Fibroblast of skin of right quadriceps (primary cell): ENCODE results near the gene UBE2H.
"Not testable (repeated sequence)": the region's sequence is repeated elsewhere in the genome, so short reads cannot be mapped to it uniquely, and the experiment has no call there.

ENCODE experiments used
- DNase-seq: peaks from one replicate; pipeline ENCODE4 v3.0.0-alpha.2; 2013

The UBE2H gene

DNA sequence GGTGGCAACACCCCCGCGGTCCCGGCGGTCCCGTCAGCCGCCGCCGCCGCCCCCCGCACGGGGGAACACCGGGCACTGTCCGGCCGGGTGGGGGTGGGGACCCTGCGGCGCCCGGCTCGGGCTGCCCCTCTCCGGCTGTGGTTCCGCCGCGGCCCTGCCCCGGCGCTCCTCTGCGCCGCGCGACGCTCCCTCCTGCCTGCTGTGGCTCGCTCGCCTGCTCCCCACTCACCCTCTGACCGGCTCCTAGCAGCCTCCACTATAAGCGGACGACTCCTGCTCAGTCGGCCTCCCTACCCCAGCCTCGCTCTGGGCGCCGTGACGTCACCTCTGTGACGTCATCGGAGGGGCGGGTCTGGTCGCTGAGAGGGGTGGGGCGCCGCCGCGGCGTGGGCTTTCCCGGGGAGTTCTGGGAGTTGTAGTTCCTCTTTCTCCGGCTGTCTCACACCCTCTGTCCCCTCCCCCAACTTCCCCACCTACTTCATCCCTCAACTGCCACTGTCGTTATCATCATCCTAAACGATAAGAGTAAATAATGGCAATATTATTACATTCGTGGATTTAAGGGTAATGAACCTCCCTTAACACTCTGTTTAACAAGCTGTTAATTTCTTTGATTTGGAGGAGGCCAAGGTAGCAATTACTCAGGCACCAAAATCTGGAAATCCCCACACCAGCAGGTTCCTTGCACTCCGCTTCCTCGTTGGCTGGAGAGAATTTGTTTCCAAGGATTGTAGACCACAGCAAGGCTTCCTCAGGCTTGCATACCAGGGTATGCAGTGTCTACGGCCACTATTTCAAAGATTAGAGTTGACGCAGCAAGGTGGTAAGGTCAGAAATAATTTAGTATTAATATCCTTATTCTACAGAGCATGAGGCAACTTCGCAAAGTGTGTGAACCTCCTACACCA lies at the start of gene UBE2H:
TSS of gene UBE2H (minus strand) at position 308 of the 908 bp plus-strand sequence. CDS start 405 bp downstream, outside the sequence.
- peak; percentile 92 for DNase-seq

DNA sequence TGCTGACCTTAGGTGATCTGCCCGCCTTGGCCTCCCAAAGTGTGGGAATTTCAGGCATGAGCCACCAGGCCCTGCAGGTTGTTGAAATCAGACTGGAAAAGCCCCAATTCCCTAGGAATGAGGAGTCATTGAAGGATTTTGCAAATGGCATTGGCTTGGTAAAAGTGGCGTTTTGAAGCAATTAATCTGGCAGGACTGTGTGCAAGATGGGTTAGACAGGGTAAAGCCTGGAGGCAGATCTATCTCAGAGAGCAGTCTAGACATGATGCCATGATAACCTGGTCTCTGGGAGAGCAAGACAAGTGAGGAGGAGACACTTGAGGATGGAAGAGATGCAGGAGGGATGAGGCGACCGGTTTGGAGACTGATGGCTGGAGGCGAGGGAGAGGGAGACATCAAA lies 45.7 kb upstream of the UBE2H start:
- DNase-seq: no peak

DNA sequence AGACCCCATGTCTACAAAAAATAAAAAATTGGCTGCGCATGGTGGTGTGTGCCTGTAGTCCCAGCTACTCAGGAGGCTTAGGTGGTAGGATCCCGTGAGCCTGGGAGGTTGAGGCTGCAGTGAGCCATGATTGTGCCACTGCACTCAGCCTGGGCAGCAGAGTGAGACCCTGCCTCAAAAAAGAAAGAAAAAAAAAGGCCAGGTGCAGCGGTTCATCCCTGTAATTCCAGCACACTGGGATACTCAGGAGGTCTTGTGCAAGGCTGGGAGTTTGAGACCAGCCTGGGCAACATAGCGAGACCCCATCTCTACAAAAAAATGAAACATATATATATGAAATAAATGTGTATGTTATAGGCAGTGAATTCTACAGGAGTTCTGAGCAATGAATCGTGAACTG lies 44.5 kb upstream of the UBE2H start:
- no peak for DNase-seq

DNA sequence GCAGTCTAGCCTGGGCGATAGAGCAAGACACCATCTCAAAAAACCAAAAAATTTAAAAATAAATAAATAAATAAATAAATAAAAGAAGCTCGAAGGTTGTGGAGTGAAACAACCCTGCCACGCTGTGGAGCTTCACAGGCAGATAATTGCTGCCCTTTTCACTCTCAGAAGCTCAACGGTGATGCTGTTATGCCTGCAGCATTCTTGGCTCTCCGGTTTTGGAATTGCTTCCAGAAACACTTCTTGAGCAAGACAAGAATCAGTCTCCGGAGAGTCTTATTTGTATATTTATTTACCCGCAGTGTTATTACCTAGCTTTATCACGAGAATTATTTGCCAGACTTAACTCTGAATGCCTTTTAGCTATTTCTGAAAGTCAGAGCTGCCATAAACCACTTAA lies 40.5 kb upstream of the UBE2H start:
- DNase-seq: no peak

DNA sequence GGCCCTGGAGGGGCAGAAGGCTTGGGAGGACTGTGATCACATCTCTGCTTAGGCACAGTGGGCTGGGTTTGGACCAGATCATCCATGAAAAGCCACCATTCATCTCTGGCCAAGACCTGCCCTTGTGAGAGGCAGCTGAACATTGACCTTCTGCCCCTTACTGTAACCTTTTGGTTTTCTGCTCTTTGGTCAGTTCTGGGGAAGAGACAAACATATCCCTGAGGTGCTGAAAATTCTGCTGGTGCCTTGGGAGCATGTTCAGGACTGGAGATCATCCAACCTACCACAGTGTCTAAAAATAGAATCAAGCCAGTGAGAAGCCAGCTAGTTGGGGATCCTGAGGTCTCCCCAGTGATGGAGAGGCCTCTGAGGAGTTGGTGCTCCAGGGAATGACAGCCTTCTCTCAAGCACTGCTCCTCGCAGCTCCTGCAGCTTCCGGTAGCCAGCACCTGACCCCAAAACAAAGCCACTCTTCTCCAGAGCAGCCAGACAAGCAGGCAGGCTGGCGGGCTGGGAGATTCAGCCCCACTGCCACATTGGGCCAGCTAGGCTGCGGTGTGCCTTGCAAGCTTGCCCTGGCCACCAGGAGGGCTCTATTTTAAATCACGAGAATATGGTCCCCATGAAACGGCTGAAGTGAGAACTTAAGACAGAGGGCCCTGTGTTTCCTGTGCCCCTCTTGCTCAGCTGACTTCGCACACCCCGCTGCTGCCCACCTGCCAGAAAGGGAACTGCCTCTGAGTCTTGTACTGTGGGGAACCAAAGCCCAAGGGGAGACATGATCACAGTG lies 37.8 kb upstream of the UBE2H start:
- no peak for DNase-seq

DNA sequence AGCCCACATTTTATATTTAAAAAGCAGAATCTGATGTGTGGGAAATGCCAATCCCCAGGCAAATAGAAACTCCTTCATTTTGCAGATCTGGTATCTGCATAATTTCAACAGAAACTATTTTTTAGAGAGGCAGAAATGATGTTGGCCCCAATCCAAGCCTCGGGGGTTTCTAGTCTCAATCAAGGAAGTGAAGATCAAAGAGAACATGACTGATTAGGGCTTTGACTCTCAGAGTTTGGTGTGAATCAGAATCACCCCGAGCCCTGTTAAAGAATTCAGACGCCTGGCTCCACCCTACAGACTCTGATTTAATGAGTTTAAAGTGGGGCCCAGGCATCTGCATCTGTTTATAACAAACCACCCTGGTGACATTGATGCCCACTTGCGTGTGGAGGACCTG lies 36.7 kb upstream of the UBE2H start:
- DNase-seq: no peak

DNA sequence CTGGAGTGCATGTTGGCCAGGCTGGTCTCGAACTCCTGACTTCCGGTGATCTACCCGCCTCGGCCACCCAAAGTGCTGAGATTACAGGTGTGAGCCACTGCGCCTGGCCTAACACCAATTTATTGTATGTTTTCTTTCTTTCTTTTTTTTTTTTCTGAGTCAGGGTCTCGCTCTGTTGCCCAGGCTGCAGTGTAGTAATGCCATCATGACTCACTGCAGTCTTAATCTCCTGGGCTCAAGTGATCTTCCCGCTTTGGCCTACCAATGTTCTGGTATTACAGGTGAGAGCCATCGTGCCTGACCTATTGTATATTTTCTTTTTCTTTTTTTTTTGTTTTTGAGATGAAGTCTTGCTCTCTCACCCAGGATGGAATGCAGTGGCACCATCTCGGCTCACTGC lies 33.8 kb upstream of the UBE2H start:
- DNase-seq: no peak

DNA sequence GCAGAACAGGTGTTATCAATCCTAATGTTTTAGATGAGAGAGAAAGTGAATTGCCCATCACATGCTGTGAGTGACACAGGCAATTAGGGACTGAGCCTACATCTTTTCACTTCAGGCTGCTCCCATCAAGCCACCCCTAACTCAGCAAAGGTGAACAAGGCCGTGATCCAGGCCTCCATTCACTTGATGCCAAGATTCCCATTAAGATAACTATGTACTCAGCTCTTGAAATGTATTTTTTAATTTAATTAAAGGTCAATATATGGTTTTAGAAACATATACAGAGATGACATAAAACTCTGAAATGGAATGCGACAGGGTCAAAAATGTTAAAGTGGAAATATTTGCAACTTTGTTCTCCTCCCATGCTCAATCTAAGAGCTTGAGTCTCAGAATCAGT lies 27.9 kb upstream of the UBE2H start:
- no peak for DNase-seq

DNA sequence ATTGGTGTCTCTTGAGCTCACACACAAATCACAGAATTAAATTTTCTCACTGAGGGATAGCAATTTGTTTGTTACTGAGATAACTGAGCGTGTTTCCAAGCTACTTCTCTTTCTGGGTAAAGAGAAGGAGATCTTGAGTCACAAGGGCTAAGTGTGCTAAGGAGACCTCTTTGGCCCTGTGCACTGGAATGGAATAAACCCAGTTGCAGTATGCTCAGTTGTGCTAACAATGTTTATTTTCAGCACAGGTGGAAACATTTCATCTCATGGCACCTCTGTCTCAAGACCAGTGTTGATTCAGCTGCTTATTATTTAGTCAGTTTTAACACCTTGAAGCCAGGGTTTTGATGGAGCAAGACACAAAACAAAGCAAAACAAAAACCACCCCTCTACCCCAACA lies 22.5 kb upstream of the UBE2H start:
- no peak for DNase-seq

DNA sequence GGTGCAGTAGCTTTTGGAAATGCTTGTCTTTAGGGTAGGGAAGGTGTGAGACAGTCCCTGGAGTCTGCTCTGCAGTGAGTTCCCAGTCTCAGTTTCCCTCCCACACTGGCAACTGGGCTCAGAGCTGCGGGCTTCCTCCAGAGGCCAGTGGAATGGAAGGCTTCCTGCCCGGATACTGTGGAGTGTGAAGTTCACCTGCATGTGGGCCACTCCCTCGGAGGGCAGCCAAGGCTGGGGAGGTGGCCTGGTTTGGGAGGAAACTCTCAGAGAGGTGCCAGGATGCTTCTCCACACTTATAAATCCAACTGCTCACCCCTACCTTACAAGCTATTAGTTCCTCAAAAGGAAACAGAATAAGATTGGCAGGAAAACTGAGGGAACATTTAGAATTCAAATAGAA lies 18.1 kb upstream of the UBE2H start:
- DNase-seq: no peak

DNA sequence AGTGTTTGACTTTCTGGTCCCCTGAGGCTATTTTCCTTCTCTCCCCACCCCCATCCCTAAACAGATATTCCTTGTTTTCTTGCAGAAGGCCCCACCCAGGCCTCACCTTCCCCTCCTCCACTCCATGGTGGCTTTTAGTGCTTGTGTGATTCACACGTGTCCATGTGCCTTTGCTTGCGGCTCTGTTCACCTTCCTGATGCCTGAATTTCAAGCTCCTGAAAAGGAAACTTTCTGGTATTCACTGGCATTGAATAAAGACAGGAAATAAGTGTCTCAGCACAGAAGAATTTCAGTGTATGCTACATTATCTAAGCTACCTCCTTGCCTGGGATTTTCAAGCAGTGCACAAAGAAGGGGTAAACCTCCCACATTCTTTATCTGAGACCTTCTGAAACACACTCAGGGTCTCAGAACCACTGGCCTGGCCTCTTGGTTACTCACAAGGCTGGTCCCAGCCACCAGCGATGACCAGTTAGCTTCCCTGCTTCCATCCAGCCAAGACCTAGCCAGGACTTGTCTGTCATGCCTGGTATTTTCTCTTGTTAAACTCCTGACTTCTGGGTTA lies 17.2 kb upstream of the UBE2H start:
- DNase-seq: peak; percentile 92

DNA sequence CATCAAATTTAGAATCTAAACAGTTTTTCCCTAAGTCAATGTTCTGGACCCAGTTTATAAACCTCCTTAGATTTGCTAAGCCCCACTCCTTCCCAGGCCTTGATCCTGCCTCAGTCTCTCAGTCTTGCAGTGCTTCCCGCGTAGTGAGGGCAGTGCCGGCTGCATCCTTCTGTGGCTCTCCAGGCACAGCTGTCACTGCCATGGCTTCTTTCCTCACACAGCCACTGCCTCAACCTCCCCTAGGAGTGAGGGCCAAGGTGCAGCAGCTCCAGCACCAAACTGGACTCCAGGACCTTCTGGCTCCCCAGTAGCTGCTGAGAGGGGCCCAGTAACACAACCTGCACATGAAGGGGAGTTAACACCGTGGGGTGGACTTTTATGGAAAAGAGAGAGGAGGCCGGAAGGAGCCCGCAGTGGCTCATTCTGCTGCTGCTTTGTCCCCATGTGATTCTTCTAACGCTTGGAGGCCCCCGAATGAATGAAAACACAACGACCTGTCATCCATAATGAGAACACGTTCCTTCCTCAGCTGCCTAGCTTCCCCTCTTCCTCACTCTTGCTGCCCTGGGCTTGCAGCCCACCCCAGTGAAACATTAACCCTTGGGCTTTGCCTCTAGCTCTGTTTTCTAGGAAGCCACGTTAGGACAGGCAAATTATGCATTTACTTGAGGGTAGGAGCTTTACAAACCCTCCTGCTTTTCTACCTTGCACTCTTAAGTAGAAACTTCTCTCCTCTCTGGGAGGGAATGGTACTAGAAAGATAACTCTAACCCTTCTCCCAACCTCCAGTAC lies 16.0 kb upstream of the UBE2H start:
- no peak for DNase-seq

DNA sequence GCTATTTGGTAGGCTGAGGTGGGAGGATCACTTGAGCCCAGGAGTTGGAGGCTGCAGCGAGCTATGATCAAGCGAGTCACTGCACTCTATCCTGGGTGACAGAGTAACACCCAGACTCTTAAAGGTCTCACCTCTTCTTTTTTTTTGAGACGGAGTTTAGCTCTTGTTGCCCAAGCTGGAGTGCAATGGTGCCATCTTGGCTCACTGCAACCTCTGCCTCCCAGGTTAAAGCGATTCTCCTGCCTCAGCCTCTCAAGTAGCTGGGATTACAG lies 7.4 kb upstream of the UBE2H start:
- not testable (repeated sequence) for DNase-seq

DNA sequence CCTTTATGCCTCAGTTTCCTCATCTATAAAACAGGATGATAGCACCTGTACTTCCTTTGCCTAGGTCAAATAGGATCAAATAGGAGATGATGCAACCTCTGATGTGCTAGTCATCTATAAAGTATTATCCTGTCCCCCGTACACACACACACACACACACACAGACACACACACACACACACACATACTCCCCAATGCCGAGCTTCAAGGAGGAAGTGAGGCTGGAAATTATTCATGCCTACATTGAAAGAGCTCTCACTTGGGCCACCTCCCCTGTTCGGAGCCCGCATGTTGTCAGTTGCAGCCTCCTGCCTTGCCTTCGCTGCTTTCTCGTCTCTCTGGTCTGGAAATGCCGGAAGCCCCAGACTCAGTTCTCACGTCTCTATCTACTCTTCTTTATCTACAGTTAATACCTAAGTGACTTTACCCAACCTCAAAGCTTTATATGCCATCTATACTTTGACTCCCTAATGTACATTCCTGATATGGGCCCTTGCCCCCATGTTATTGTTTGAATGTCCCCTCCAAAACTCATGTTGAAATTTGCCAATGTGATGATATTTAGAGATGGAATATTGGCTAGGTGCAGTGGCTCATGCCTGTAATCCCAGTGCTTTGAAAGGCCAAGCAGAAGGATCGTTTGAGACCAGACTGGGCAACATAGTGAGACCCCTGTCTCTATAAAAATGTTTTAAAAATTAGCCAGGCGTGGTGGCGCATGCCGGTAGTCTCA lies 6.9 kb upstream of the UBE2H start:
- DNase-seq: peak; percentile 23

DNA sequence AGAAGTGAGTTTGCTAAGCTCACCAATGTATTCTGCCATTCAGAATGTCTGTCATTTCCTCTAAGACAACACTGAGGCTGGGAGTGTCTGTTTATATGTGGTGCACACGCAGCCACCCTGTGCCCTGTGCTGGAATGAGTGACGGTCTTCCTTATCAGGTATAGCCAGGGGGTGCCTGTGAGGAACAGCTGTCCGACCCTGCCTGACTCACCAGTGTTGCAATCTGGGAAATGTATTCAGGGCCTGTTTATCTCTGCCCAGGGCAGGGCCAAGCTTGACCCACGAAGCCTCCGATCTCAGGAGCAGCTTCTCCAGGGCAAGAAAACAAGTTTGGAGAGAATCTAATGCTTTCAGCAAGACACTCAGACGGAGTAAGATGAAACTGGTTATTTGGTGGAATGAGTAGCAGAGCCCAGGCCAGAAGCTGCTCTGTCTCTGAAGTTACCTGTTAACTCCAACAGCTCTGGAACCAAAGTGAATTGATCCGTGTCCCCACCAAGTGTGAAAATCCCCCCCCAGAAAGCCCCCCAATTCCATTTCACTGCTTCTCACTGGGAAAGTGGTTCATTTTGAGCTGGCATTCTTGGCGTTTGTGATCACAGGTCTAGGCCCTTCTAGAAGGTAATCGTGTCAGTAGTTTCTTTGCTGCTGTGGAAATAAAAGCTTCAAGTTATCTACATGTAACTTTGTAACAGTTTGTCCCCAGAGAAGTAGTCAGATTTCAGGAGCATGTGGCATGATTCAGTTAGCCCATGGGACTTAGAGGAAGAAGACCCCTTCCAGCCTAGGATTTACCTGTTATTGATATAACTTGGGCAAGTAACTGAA lies 6.1 kb upstream of the UBE2H start:
- peak; percentile 32 for DNase-seq

DNA sequence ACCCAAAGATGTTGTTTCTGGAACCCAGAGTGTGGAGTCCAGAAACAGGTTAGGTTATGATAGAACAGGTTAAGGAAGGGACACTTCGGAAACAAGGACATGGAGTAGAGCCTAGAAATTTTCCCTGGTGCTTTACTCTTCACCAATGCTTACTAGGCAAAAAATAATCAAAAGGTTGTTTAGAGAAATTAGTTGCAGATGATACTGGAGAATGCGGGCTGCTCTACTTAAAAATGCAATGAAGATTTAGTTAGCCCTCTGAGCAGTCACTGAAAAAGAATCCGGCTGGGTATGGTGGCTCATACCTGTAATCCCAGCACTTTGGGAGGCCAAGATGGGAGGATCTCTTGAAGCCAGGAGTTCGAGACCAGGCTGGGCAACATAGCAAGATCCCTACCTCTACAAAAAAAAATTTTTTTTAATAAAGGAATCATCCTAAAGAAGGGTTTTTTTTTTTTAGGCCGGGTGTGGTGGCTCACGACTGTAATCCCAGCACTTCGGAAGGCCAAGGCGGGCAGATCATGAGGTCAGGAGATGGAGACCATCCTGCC lies 3.3 kb upstream of the UBE2H start:
- DNase-seq: peak; percentile 25

DNA sequence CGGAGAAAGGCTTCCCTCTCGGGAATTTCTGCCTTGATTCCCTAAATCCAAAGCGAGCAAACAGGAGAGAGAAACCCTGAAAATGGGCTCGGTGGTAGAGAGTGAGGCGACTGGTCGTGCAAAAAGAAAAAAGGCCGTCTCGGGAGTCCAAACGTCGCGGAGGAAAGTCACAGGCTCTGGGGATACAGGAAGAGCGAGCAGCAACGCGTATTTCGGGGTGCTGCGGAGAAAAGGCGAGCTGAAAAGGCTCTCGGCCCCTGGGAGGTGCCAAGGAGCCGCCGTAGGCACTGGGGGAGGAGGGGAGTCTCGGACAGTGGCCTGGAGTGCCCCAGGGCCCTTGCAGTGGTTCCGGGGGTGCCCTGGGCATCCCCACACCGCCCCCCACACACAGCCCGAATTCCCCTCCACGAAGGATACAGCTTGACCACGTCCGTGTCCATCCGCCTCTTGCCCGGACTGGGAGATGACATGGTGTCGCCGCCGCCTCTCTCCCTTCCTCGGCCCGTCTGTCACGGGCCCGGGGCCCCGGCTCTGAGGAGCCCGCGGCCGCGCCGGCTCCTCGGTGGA lies 591 bp downstream of the UBE2H start:
- DNase-seq: peak; percentile 19

DNA sequence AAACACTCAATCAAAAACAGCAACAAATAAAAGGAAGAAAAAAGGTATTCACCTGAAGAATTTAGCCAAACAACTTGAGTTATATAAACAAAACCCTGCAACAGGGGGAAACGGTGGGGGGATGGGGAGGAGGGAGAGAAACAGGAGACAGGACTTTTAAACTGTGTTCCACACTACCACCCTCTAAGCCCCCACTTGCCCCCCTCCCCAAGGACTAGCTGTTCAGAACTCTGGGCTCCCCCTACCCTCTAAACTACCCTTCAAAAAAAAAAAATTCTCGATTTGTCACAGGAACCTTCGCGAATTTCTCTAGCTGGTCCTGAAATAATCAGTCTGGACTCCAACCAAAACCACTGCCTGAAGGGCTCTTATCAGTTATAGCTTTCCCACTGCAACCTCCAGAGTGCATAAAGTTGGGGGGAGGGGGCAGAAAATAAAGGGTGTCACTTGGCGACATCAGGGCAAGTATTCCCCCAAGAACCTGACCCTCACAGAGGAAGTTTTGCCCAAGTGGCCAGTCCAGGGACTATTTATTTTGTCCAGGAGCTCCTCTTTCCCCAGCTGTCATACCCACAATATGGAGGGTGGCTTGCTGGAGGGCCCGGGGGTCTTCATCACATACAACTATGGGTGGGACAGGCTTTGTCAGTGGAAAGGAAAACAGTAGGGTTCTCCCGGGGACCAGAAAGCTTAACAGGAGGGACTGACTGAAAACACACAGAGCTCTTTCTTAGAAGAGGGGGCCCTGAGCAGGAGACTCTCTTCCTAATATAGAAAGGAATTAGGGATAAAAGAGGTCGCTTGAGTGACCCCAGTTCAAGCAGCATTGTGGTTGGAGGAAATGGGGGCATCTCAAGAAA lies 1.3 kb downstream of the UBE2H start:
- no peak for DNase-seq

DNA sequence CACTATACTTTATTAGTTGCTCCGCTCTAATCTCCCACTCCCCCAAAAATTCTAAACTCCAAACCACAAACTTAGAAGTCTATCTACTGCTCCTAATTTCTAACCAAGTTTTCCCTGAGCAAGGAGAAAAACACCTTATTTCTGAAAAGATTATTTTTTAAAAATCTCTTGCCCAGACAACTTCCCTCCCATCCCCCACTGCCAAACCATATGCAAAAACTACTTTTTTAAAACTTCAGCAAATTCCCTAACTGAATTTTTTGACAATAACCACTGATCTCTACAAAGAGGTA lies 1.9 kb downstream of the UBE2H start:
- DNase-seq: no peak
